ENCODE data around the gene APOF.
"Not testable (repeated sequence)": the region's sequence is repeated elsewhere in the genome, so short reads cannot be mapped to it uniquely, and the experiment has no call there.

The APOF gene

GRCh38 chr12:56374726-56375597, 12.3 kb upstream of the APOF start:
- in situ Hi-C loops (cut with HindIII; ENCODE audit: low sequenced_read_pairs): no loop called here

DNA sequence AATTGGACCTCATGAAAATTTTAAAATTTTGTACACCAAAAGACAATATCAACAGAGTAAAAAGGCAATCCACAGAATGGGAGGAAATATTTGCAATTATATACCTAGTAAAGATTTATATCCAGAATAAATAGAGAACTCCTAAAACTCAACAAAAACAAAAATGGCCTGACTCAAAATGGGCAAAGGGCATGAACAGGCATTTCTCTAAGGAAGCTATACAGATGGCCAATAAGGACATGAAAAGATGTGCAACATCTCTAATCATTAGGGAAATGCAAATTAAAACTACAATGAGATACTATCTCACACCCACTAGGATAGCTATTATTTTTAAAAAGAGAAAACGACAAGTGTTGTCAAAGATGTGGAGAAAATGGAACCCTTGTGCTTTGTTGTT, 10.9 kb upstream of the APOF start:
- in situ Hi-C loops (cut with HindIII; ENCODE audit: low sequenced_read_pairs): no loop called here

DNA sequence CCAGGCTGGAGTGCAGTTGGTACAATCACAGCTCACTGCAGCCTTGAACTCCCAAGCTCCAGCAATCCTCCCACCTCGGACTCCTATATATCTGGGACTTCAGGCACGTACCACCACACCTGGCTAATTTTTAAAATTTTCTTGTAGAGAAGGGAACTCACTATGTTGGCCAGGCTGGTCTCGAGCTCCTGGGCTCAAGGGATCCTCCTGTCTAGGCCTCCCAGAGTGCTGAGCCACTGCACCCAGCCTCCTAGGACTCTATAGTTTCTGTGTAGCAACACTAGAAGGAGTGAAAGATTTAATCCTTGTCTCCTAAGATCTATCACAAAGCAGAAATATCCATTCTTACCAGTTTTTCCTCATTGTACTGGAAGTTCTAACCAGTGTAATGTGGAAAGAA, 4.3 kb upstream of the APOF start:
- in situ Hi-C loops (cut with HindIII; ENCODE audit: low sequenced_read_pairs): no loop called here

GRCh38 chr12:56361487-56362129, 1.0 kb downstream of the APOF start:
- in situ Hi-C loops (cut with HindIII; ENCODE audit: low sequenced_read_pairs): loop anchor here (5.0 kb wide), 1 partner anchor 44 kb away; the partner anchor contains the start of gene CNPY2

GRCh38 chr12:56359851-56360767, 2.5 kb downstream of the APOF start, which contains the start of gene STAT2:
Gene STAT2, minus strand, starts transcription at chr12:56360107. Its CDS starts 3,536 bp downstream, at chr12:56356571.
- in situ Hi-C loops (cut with HindIII; ENCODE audit: low sequenced_read_pairs): loop anchor here (5.0 kb wide), 1 partner anchor 43 kb away; the partner anchor contains the start of gene CNPY2

DNA sequence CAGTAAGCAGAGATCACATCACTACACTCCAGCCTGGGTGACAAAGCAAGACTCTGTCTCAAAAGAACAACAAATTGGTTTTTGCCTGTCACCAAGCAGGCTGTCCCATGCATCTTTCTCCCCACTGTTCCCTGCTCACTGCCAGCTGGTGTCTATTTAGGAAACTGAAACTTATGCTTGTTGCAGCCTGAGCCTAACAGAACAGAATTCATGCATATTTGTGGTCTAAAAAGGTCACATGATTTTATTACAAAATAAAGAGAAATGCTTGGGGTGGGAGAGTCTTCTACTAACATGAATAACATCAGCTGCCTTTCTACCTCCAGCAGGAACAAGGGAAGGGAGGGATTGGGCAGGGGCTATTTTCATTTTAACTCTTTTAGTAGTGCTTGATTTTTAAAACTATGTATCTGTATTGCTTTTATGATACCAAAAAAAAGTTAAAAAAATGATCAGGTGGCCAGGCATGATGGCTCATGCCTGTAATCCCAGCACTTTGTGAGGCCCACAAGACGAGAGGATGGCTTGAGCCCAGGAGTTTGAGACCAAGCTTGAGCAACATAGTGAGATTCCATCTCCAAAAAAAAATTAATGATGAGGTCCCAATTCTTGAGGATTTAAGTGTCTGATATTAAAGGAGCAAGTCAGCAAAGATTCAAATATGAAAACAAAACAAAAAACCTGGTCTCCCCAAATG, 3.7 kb downstream of the APOF start:
- in situ Hi-C loops (cut with HindIII; ENCODE audit: low sequenced_read_pairs): no loop called here

DNA sequence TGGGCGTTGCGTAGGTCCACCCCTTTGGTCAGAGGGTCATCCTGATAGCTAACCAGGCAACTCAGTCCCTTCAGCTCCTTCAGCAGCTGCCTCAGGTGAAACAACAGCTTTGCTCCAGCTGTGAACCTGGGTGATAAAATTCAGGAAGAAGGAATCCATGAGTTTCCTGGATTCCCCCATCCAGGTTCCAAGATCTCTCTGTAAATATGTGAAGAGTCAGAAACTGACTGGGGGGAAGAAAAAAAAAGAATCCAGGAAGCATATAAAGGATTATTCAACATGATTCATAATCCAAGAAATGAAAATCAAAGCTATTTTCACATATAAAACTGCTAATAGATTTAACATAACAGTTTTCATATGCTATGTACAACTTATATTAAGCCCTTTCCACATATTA, 11.3 kb downstream of the APOF start:
- in situ Hi-C loops (cut with HindIII; ENCODE audit: low sequenced_read_pairs): no loop called here

- in situ Hi-C loops (cut with HindIII; ENCODE audit: low sequenced_read_pairs): no loop called here
Observed at GRCh38 chr12:56350662-56351061, 12.0 kb downstream of the APOF start.

DNA sequence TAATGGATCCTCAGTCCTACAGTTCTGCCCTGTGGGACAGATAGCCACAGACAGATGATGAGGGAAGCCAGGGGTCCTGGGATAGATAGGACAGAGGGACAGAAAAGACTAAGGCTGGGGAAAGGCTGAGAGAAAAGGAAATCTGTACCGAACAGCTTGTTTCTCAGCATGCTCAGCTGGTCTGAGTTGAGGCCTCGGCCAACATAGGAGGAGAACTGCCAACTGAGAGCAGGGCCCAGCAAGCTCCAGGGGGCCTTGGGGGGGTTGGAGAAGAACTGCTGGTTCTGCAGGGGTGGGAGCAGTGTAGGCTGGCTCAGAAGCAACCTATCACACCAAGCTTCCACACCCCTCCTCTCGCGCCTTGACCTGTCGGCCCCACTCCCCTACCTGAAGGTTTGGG, 13.9 kb downstream of the APOF start:
- in situ Hi-C loops (cut with HindIII; ENCODE audit: low sequenced_read_pairs): loop anchor here (5.0 kb wide), 1 partner anchor 59 kb away; no protein-coding TSS in a partner anchor

- in situ Hi-C loops (cut with HindIII; ENCODE audit: low sequenced_read_pairs): loop anchor here (5.0 kb wide), 1 partner anchor 60 kb away; no protein-coding TSS in a partner anchor
Observed at GRCh38 chr12:56347255-56347654, 15.4 kb downstream of the APOF start.

- in situ Hi-C loops (cut with HindIII; ENCODE audit: low sequenced_read_pairs): loop anchor here (5.0 kb wide), 1 partner anchor 61 kb away; no protein-coding TSS in a partner anchor
Observed at GRCh38 chr12:56346675-56347074, 16.0 kb downstream of the APOF start.

DNA sequence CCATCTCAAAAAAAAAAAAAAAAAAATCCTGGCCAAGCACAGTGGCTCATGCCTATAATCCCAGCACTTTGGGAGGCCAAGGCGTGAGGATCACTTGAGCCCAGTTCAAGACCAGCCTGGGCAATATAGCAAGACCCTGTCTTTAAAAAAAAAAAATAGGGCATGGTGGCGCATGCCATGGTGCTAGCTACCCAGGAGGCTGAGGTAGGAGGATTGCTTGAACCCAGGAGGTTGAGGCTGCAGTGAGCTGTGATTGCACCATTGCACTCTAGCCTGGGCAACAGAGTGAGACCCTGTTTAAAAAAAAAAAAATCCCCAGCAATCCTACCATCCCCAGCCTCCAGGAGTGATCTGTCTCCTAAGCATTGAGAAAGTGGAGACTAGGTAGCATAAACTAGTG, 20.4 kb downstream of the APOF start:
- in situ Hi-C loops (cut with HindIII; ENCODE audit: low sequenced_read_pairs): not testable (repeated sequence)

- in situ Hi-C loops (cut with HindIII; ENCODE audit: low sequenced_read_pairs): no loop called here
Observed at GRCh38 chr12:56341616-56342015, 21.0 kb downstream of the APOF start.

DNA sequence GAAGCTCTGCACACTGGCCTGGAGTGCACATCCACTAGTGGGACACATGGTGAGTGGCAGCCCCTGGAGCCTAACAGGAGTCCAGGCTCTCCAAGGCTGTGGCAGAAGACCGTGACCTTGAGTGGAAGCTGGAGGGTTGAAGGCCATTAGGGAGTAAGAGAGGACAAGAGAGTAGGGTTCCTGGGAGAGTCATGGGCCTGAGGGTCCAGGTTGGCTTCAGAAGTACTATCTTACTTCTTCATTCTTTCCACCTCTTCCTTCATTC, 23.6 kb downstream of the APOF start:
- in situ Hi-C loops (cut with HindIII; ENCODE audit: low sequenced_read_pairs): no loop called here

DNA sequence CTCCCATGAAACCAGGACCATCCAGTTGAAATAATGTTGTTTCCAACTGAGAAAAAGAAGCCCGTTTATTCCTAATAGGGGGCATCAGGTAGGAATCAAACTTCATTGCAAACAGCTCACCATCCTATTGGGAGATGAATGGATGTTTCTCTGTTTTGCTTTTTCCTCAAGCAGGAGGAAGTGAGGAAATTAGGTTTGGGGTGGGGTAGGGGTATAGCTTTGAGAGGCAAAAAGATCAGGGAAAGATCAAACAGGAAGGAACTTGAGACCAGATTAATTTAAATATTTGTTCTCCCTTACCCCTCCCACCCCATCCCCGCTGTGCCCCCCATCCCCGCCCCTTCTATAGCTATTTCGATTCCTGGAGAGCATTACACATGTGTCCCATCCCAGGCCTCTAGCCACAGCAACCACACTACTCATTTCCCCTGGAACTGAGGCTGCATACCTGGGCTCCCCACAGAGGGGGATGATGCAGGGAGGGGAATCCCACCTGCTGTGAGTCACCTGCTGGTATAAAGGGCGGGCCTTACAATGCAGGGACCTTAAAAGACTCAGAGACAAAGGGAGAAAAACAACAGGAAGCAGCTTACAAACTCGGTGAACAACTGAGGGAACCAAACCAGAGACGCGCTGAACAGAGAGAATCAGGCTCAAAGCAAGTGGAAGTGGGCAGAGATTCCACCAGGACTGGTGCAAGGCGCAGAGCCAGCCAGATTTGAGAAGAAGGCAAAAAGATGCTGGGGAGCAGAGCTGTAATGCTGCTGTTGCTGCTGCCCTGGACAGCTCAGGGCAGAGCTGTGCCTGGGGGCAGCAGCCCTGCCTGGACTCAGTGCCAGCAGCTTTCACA, 24.1 kb downstream of the APOF start, which contains the start of gene IL23A:
Gene IL23A (plus strand): TSS at position 577 of the 850 bp plus-strand sequence. CDS start 161 bp downstream, at position 738.
- in situ Hi-C loops (cut with HindIII; ENCODE audit: low sequenced_read_pairs): no loop called here

- in situ Hi-C loops (cut with HindIII; ENCODE audit: low sequenced_read_pairs): no loop called here
Observed at GRCh38 chr12:56337753-56338251, 24.9 kb downstream of the APOF start.

- in situ Hi-C loops (cut with HindIII; ENCODE audit: low sequenced_read_pairs): no loop called here
Observed at GRCh38 chr12:56336361-56337167, 26.1 kb downstream of the APOF start.

DNA sequence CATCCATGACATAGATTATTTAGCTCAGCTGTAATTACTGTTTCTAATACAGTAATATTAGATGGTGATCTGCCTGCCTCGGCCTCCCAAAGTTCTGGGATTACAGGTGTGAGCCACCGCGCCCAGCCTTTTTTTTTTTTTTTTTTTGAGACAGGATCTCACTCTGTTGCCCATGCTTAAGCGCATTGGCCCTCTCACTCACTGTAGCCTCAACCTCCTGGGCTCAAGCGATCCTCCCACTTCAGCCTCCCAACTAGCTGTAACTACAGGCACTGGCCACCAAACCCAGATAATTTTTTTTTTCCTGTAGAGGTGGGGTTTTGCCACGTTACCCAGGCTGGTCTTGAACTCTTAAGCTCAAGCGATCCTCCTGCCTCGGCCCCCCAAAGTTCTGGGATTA, 27.1 kb downstream of the APOF start:
- in situ Hi-C loops (cut with HindIII; ENCODE audit: low sequenced_read_pairs): not testable (repeated sequence)

GRCh38 chr12:56334490-56334793, 28.2 kb downstream of the APOF start:
- in situ Hi-C loops (cut with HindIII; ENCODE audit: low sequenced_read_pairs): no loop called here

Data from endothelial cell of hepatic sinusoid (primary cell).